ENCODE data around the gene TSNAX.

The TSNAX gene

GRCh38 chr1:231481289-231481688, 47.2 kb upstream of the TSNAX start:
- Histone ChIP-seq H3K4me3 (replicated peaks; ENCODE audit: insufficient read depth, low read length) (no peak overlapping the region), H3K27ac (replicated peaks) (no peak overlapping the region), H3K27me3 (ENCODE audit: insufficient read depth, poor library complexity, severe bottlenecking) (no peaks in the 10 kb centered on the region)
- no peak for DNase-seq (ENCODE audit: low read depth in 1 of 2, low spot score in 1 of 2)
- TF ChIP-seq REST (IDR thresholded peaks at IDR 0.05; ENCODE audit: insufficient replicate concordance, low read depth) (no peak), CTCF (IDR thresholded peaks at IDR 0.05; ENCODE audit: insufficient read depth, low read length) (no peak), POLR2AphosphoS5 (IDR thresholded peaks at IDR 0.05; ENCODE audit: low read depth) (no peak), GABPA (IDR thresholded peaks at IDR 0.05; ENCODE audit: low read depth) (no peak), SPI1 (IDR thresholded peaks at IDR 0.05; ENCODE audit: borderline replicate concordance, low read depth) (no peak)

- Histone ChIP-seq H3K27me3 (ENCODE audit: insufficient read depth, poor library complexity, severe bottlenecking) (no peaks in the 10 kb centered on the region), H3K4me3 (replicated peaks; ENCODE audit: insufficient read depth, low read length) (no peak overlapping the region), H3K27ac (replicated peaks) (no peak overlapping the region)
- TF ChIP-seq CTCF (IDR thresholded peaks at IDR 0.05; ENCODE audit: insufficient read depth, low read length) (no peak), GABPA (IDR thresholded peaks at IDR 0.05; ENCODE audit: low read depth) (no peak), POLR2AphosphoS5 (IDR thresholded peaks at IDR 0.05; ENCODE audit: low read depth) (no peak), REST (IDR thresholded peaks at IDR 0.05; ENCODE audit: insufficient replicate concordance, low read depth) (no peak), SPI1 (IDR thresholded peaks at IDR 0.05; ENCODE audit: borderline replicate concordance, low read depth) (no peak)
- no peak for DNase-seq (ENCODE audit: low read depth in 1 of 2, low spot score in 1 of 2)
Observed at GRCh38 chr1:231485029-231485784, 43.3 kb upstream of the TSNAX start.

GRCh38 chr1:231487019-231487418, 41.5 kb upstream of the TSNAX start:
- Histone ChIP-seq H3K27ac (replicated peaks) (no peak overlapping the region), H3K4me3 (replicated peaks; ENCODE audit: insufficient read depth, low read length) (no peak overlapping the region), H3K27me3 (ENCODE audit: insufficient read depth, poor library complexity, severe bottlenecking) (no peaks in the 10 kb centered on the region)
- DNase-seq (ENCODE audit: low read depth in 1 of 2, low spot score in 1 of 2), result no peak
- TF ChIP-seq GABPA (IDR thresholded peaks at IDR 0.05; ENCODE audit: low read depth), result no peak
- TF ChIP-seq SPI1 (IDR thresholded peaks at IDR 0.05; ENCODE audit: borderline replicate concordance, low read depth), result no peak
- TF ChIP-seq POLR2AphosphoS5 (IDR thresholded peaks at IDR 0.05; ENCODE audit: low read depth), result no peak
- no peak for TF ChIP-seq CTCF (IDR thresholded peaks at IDR 0.05; ENCODE audit: insufficient read depth, low read length)
- TF ChIP-seq REST (IDR thresholded peaks at IDR 0.05; ENCODE audit: insufficient replicate concordance, low read depth), result no peak

All from HL-60 (cell line).